Dedifferentiated amniotic fluid mesenchymal stem cell (primary cell): ENCODE results near the gene TMEM231.
A peak's percentile ranks its signal among the peaks of the same experiment; 100 is the strongest.
"Not testable (repeated sequence)": the region's sequence is repeated elsewhere in the genome, so short reads cannot be mapped to it uniquely, and the experiment has no call there.

Source experiments
- DNase-seq: peaks from one replicate; pipeline ENCODE4 v3.0.0-alpha.2; 2016; ENCODE audit errors: extremely low spot score

The TMEM231 gene

GRCh38 chr16:75555707-75556430 is at the start of gene TMEM231:
Gene TMEM231, minus strand, starts transcription at chr16:75556252. Its CDS starts 43 bp downstream, at chr16:75556209.
- peak; percentile 92 for DNase-seq

GRCh38 chr16:75603241-75603640 is 47.2 kb upstream of the TMEM231 start:
- DNase-seq: no peak

DNA sequence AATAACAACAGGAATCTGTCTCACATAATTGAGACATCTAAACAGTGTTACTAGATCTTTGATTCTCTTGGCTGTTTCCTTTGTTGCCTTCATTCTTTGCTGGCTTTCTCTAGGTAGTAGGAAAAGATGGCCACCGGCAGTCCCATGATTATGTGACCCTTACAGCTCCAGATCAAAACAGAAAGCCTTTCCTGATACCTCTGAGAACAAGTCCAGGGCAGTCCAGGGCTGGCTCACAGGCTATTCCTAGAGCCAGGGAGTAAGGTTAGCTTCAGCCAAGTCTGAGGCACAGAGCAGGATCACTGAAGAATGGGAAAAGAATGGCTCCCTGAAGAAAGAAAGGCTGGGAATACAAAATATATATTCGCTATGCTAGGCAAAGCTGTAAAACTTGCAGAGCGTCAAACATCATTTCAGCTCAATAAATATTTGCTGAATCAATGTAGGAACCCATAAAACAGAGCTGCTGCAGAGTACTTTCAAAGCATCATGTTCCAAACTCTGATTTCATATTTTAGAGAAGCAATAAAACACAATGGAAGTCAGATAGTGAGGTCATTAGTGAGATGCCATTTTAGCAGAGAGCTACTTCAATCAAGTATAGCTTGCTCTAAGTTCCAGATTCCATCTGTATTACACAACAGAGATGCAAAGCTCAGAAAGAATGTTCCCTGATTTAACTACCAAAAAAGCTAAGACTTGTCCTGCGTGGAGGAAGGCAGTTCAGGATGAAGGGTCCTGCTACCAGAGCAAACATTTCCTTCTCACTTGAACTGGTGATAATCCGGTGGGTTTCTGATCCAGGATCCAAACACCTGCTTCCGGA is 43.6 kb upstream of the TMEM231 start:
- DNase-seq: no peak

DNA sequence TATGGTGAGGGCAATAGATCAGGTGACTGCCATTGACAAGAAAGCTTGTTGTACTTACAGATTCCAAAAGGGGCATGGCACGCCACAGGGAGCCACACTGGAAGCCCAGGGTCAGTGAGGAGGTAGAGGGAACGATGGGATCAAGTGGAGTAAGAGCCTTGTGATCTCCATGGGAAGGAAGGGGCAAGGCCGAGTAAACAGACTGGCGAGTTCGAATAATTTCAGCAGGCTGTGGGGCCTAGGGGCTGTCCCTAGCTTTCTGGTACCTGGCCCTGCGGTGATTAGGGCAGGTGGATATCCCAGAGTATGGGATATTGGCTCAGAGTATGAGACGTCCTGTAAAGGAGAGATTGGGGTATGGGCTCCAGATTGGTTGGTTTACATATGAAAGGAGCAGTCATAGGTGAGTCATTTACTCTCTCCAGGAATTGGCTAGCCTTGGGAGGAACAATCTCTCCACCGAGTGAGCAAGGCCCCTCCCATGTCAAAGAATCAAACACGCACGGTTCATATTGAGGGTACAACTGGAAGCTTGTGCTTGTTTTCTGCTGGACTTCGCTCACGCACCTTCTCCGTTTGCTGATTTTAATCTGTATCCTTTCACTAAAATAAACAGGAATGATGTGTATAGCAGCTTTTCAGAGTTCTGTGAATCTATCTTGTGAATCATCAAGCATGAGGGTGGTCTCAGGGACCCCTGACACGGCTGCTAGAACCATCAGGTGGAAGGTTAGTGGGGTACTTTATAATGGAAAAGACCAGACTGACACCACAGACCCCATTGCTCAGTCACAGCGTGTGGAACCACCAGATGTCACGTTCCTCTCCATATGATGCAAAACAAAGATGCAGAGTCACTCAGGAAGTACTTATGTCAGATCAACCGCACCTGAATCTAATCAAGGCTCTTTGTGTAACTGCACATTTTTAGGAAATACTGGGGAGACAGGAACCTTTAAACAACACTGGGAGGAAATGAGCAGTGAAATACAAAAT is 38.1 kb upstream of the TMEM231 start:
- no peak for DNase-seq

DNA sequence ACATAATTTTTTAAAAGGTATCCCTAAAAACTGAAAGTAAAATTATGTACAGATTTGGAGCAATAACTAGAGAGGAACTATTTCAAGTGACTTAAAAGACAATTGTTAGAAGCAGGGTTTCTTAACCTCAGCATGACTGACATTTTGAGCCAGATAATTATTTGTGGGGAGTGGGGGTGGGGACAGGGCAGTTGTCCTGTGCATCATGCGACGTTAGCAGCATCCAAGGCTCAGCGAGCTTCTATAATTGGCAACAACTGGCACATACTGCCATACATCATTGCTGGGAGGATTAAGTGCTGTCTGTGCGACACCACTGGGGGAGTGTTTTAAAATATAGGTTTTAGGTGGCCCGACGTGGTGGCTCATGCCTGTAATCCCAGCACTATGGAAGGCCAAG is 37.3 kb upstream of the TMEM231 start:
- DNase-seq: no peak

DNA sequence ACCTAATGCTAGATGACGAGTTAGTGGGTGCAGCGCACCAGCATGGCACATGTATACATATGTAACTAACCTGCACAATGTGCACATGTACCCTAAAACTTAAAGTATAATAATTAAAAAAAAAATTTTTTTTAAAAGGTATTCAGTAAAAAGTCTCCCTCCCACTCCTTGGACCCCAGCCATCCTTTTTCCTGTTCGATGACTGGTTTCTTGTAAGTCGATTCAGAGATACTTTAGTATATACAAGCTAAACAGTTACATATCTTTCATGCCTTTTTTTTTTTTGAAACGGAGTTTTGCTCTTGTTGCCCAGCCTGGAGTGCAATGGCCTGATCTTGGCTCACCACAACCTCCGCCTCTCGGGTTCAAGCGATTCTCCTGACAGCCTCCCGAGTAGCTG is 35.9 kb upstream of the TMEM231 start:
- not testable (repeated sequence) for DNase-seq

- DNase-seq: peak; percentile 62
Measured at GRCh38 chr16:75590920-75591843, 35.1 kb upstream of the TMEM231 start.

GRCh38 chr16:75589306-75589705 is 33.3 kb upstream of the TMEM231 start:
- no peak for DNase-seq

DNA sequence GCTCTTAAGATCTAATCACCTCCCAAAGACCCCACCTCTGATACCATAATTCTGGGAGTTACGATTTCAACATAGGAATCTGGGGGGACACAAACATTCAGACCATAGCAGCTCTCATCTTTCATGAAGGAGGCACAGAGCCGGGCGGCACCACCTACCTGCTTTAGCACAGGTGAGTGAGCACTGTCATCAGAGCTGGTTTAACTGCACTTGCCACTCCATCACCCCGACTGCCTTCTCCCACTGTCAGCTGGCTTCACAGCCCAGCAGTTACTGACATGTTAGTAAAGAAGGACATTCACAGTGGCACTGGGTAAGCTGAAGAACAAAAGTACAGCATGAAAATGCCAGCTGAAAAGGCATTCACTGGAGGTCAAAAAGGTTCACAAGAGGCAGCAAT is 32.7 kb upstream of the TMEM231 start:
- DNase-seq: no peak

- no peak for DNase-seq
Measured at GRCh38 chr16:75584108-75584507, 28.1 kb upstream of the TMEM231 start.

DNA sequence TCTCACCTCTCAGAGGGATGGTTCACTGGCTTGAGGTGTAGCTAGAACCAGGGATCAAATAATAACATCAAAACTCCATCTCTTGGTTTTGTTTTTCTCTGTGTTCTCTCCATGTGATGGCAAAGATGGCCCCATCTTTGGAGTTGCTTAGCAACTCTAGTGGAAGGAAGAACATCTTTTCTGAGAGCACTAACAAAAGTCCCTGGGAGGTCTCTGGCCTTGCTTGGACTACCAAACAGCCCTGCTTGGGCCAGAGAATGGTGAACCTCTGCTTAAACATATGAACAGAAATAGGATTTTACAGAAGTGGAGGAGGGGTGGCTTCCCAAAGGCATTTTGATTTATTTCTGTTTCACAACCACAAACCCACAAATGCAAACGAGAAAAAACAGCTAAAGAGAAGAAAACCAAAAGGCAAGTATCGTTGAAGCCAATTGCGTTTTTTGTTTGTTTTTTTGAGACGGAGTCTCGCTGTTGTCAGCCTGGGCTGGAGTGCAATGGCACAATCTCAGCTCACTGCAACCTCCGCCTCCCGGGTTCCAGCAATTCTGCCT is 23.3 kb upstream of the TMEM231 start:
- no peak for DNase-seq

DNA sequence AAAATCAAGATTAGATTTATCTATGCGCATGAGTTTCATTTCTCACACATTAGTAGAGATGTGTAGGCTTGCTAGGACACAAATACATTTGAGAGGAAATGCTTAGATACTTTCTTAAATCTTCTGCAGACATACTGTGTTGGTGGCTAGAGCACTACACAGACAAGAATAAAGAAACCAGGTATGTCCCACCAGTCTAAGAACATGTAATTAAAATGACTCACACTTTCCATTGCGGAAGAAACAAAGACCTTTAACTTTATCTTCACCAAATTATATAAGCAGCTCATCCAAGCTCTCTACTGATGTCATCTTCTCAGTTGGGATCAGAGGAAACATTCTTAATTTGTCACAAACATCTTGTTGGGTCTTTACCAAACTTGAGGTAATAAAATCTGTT is 22.7 kb upstream of the TMEM231 start:
- DNase-seq: no peak

- no peak for DNase-seq
Measured at GRCh38 chr16:75578212-75578611, 22.2 kb upstream of the TMEM231 start.

- DNase-seq: no peak
Measured at GRCh38 chr16:75576384-75576811, 20.3 kb upstream of the TMEM231 start.

DNA sequence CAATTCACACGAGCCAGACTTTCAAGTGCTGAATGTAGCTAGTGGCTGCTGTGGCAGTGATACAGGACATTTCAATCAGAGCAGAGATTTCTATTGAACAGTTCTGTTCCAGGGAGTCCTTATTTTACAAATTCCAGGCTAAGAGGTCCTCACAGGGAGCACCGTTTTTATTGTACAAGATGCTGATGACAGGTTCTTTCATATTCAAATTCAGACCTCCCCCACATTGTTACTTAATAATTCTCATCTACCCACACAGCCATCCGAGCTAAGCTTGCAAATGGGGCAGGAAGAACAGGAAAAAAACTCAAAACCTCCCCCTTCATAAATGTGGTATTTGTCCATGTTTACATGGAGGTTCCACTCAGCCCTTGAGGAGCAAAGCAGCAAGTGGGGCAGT is 19.9 kb upstream of the TMEM231 start:
- no peak for DNase-seq

DNA sequence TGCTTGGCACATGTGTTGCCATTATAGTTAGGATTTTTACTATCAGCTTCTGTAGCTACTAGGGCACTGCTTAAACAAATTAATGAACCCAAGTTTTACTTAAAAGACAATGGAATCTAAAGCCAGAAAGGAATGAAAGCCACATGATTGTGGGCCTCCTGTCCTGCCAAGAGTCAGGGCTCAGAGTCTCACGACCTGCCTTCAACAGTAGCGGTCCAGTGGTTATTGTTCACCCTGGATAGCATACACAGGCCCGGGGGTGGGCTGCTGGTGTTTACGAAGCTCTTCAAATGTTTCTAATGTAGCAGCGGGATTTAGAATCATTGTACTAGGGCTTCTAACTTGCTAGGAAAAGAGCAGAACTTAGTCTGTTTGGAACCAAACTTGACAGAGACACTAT is 17.9 kb upstream of the TMEM231 start:
- no peak for DNase-seq

GRCh38 chr16:75572864-75573542 is 17.0 kb upstream of the TMEM231 start:
- DNase-seq: no peak

- no peak for DNase-seq
Measured at GRCh38 chr16:75570396-75571065, 14.5 kb upstream of the TMEM231 start.

- no peak for DNase-seq
Measured at GRCh38 chr16:75567911-75568310, 11.9 kb upstream of the TMEM231 start.
